ENCODE measurements around the gene NEXMIF.
"Not testable (repeated sequence)": the region's sequence is repeated elsewhere in the genome, so short reads cannot be mapped to it uniquely, and the experiment has no call there.

Gene NEXMIF

GRCh38 chrX:74925225-74926088 is at the start of gene NEXMIF:
Gene NEXMIF (minus strand): TSS chrX:74925452.
- DNase-seq: peak; percentile 65

DNA sequence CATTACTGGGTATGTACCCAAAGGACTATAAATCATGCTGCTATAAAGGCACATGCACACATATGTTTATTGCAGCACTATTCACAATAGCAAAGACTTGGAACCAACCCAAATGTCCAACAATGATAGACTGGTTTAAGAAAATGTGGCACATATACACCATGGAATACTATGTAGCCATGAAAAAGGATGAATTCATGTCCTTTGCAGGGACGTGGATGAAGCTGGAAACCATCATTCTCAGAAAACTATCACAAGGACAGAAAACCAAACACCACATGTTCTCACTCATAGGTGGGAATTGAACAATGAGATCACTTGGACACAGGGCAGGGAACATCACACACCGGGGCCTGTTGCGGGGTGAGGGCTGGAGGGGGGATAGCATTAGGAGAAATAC is 36.7 kb upstream of the NEXMIF start:
- DNase-seq: not testable (repeated sequence)

GRCh38 chrX:74949717-74950116 is 24.5 kb upstream of the NEXMIF start:
- DNase-seq: no peak

DNA sequence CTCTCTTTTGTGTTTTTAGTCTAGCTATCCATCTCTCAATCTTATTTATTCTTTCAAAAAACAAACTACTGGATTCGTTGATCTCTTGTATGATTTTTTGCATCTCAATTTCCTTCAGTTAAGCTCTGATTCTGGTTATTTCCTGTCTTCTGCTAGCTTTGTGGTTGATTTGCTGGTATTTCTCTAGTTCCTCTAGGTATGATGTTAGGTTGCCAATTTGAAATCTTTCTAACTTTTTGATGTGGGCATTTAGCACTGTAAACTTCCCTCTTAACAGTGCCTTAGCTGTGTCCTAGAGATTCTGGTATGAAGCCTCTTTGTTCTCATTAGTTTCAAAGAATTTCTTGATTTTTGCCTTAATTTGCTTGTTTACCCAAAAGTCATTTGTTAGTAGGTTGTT is 15.2 kb upstream of the NEXMIF start:
- no peak for DNase-seq

GRCh38 chrX:74931214-74931613 is 6.0 kb upstream of the NEXMIF start:
- no peak for DNase-seq

DNA sequence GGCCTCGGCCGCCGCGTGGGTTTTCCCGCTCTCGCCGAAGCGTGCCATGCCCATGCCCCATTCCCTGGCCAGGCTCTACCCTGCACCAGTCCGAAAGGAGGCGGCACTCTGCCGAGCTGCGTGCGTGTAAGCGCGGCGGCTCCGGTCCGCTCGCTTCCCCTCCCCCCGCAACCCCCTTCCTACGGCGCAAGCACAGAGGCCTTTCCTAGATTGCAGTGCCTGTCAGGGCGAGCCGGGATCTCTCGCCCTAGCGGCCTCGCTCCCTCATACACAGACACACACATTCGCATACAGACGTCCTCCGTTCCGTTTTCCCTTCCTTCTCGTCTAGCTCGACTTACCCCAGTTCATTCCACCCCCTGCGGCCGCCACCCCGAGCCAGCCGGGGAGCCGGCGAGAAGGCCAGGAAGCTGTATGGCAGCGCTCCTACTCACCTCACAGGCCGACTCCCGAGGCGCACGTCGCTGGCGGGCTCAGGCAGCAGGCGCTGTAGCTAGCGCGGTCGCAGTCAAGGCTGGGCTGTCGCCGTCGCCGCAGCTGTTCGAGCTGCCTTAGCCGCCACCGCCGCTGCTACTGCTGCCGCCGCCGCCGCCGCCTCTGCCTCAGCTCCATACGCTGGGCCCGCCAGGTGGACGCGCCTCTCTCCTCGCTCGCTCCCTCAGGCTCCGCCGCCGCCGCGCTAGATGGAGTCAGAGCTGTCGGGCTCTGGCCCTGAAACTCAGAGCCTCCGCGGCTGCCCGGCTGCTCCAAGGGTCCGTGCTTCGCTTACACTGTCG is 615 bp downstream of the NEXMIF start:
- DNase-seq: peak; percentile 58

DNA sequence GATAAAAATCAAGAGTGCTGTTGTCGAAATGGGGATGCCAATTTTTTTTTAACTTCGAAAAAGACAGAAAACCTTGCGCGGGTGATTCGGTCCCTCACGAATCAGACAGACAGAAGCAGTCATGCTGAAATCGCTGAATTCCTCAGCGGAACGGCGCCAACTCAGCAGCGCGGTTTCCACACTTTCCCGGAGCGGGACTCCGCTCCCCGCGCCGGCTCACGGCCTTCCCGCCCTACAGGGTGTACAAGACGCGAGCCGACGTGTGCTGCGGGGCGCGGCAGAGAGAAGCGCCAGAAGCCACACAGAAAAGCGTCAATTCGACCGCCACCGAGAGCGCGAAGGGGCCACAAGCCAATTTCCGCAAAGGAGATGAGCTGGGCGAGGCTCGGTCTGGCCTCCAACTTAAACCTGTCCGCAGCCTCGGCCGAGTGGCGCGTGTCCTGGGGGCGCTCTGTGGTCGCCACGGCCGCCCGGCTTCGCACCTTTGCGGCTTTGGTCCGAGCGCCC is 1.3 kb downstream of the NEXMIF start:
- peak; percentile 42 for DNase-seq

GRCh38 chrX:74922922-74923543 is 2.2 kb downstream of the NEXMIF start:
- no peak for DNase-seq

DNA sequence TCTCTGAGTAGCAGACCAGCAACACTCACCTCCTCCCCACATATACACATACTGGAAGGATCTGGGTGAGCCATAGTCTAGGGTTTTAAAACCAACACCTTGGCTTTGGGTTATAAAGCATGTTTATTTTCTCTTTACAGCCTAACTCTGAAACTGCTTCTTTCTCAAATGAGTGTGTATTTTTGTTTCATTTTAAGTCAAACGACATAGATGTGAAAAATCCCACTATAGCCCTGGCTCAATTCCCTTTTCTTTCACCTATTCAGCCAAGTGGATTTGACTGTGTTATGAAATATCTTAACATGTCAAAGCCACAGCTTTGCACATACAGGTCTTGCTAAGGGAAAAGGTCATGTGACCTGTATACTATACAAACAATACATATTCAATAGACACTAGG is 13.8 kb downstream of the NEXMIF start:
- no peak for DNase-seq

DNA sequence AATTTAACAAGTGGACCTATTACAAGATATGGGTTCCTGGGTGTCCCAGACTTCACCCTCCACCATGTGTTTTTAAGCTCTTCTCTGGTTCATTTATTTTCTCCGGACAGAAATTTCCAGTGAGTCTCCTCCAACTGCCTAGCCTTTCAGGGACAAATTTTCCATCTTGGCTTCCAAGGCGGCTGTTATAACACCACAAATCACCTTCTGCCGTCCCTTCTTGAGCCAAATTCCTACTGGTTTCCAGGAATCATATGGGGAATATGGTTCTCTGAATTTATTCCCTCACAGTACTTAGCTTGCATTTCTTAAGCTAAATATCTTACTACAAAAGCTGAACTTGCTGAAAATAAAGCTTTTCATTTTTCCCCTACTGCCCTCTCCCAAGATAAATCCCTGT is 18.8 kb downstream of the NEXMIF start:
- no peak for DNase-seq

GRCh38 chrX:74902806-74903205 is 22.4 kb downstream of the NEXMIF start:
- DNase-seq: no peak

DNA sequence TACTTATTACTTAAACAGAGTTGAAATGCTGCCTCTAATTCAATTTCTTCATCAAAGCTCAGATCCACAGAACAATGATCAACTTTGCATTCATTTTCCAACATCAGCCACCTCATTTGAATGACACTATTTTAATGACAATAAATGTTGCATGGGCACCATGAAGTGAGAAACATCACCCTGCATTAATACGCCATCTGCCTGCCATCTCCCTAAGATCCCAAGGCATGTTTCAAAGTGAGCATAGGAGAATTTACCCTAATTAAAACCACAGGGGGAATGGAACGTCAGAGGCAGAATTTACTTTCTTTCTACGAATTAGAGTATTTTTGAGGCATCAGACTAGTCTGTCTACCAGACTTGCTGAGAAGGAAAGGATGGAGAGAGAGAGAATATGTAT is 32.7 kb downstream of the NEXMIF start:
- DNase-seq: no peak

DNA sequence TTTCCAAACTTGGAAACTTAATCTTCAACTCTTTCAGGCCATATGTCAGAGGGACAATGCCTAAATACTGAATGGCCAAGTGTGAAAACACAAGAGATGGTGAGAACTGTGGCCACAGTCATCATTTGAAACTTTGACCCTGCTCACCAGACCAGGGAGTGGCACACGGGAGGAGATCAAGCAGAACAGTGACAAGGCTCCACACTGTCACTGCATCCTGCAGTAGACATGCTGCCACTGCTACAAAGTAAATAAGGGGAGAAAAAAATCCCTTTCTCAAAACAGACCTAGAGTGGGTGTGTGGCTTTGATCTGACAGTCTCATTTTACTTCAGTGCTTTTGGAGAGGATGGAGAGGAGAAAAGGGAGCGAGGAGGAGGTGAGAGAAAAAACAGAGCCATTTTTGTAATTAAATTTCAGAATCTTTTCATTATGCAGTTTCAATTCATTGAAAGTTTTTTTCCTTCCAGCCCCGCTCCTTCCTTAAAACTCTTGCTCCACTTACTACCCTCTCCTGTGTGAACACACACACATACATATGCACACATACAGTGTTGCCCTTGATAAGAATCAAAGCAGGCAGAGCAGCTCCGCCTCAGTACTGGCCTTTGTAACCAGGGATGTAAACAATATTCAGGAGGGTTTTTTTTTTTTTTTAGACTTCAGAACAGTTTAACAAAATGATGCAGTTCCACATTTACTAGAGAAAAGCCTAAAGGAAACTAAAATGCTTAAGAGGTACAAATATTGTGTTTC is 34.4 kb downstream of the NEXMIF start:
- DNase-seq: no peak

DNA sequence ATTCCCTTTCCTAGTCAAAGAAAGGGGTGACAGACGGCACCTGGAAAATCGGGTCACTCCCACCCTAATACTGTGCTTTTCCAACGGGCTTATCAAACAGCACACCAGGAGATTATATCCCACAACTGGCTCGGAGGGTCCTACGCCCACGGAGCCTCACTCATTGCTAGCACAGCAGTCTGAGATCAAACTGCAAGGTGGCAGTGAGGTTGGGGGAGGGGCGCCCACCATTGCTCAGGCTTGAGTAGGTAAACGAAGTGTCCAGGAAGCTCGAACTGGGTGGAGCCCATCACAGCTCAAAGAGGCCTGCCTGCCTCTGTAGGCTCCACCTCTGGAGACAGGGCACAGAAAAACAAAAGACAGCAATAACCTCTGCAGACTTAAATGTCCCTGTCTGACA is 42.9 kb downstream of the NEXMIF start:
- DNase-seq: not testable (repeated sequence)

GRCh38 chrX:74865725-74866124 is 59.5 kb downstream of the NEXMIF start:
- DNase-seq: no peak

DNA sequence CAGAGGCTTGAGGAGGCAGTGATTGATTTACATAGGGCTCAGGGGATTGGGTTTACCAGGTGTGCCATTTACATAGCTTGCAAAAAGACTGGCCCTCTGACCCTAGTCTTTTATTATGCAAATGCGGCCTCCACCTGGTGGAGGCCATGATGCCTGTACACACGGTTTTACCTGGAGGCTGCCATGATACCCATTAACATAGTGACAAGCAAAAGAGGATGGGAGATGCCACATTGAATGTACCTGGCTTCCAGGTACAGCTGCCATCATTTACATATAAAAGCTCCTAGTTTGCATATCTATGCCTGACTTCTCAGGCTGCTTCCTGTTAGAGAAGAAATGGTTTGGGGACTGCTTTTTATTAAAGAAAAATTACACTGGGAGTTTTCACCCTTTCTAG is 72.0 kb downstream of the NEXMIF start:
- no peak for DNase-seq

DNA sequence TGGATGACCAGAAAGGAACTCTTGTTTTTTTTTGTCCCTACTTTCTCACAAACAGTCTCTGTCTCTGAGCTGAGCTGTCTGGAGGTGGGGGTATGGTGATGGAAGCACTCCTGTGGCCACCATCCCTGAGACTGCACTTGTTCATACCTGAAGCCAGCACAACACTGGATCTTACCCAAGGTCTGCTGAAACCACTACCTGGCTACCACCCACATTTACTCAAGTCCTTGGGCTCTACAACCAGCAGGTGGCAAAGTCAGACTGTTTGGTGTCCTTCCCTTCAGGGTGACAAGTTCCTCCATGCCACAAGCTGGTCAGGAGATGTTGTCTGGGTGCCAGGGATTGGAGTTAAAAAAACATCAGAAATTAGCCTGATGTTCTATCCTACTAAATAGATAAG is 89.7 kb downstream of the NEXMIF start:
- no peak for DNase-seq

GRCh38 chrX:74819797-74820196 is 105.5 kb downstream of the NEXMIF start:
- not testable (repeated sequence) for DNase-seq

DNA sequence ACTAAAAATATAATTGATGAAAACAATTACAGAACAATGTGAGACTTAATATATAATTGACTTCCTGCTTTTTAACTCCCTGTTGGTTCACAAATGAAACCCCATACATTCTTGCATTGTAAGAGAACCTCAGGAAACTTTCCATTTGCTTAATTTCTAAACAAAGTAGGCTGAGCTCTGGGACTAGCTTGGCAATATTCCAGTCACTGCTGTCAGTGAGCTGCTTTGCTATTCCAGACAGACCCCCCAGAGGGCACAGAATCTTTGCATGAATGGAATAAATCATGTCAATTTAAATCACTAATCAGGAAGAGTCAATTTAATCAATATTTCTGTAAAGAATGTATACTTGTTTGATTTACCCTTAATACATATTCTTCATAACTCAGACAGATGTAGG is 110.6 kb downstream of the NEXMIF start:
- DNase-seq: no peak

- DNase-seq: no peak
These were observed 120.7 kb downstream of the NEXMIF start for GRCh38 chrX:74804574-74804973.

- no peak for DNase-seq
These were observed 125.2 kb downstream of the NEXMIF start for GRCh38 chrX:74800062-74800461.

DNA sequence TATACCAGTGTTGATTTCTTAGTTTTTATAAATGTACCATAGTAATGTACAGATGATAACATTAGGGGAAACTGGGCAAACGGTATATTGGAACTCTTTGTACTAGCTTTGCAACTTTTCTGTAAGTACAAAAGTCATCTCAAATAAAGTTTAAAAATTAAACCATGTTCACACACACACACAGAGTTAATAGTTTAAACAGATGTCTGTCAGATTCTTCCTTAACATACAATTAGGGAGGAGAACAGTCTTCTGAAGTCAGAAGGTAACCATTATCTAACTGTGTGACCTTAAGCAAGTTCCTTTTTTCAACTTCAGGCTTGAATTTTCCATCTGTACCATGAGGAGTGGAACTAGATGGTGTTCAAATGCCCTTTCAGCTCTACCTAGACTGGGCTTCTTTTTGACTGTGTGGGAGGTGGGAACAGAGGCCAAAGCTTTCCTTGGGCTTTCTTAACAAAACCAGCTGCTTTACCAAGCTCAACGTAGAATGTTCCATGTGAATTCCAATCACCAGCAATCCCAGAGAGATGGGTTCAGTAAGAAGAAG is 127.8 kb downstream of the NEXMIF start:
- no peak for DNase-seq
